ENCODE results near the gene AGBL5. TPM values are rescaled to one million over a fixed set of nuclear protein-coding genes. Genes with fewer than 3 reads are reported as not detected.

Gene AGBL5
- total and polyA plus RNA-seq, 2 donors (not counting 1 experiment from before 2014, with no cell fraction given) = 10.0 to 17.5 TPM

- Histone ChIP-seq H2AFZ (ENCODE audit: insufficient read depth, low read depth, low read length, poor library complexity, severe bottlenecking) (no peak overlapping the region), H3K4me3 (ENCODE audit: control extremely low read depth in 1 of 5, extremely low read depth in 1 of 5, insufficient read depth in 1 of 5, low read depth in 2 of 5, low read length in 4 of 5) (no peak overlapping the region), H3K9me3 (ENCODE audit: control extremely low read depth in 1 of 3, control insufficient read depth in 2 of 3, insufficient read depth in 1 of 3, low read length in 2 of 3) (no peaks in the 10 kb centered on the region), H3K27ac (ENCODE audit: low read length in 2 of 2) (no peak overlapping the region), H4K20me1 (ENCODE audit: control insufficient read depth, insufficient read depth, low read length, poor library complexity, severe bottlenecking) (no peaks in the 10 kb centered on the region), H3K4me1 (ENCODE audit: control insufficient read depth in 2 of 2, insufficient read depth in 2 of 2, low read length in 2 of 2) (no peaks in the 10 kb centered on the region), H3K4me2 (replicated peaks; ENCODE audit: low read depth, low read length, poor library complexity, severe bottlenecking) (no peak overlapping the region), H3K79me2 (ENCODE audit: control insufficient read depth, insufficient read depth, low read length) (peaks cover 7% of the 10 kb centered on the region), H3K9ac (ENCODE audit: low read length) (no peak overlapping the region), H3K27me3 (replicated peaks in 1 of 4; ENCODE audit: control extremely low read depth in 1 of 4, control insufficient read depth in 3 of 4, insufficient read depth in 4 of 4, low read length in 3 of 4) (no peaks in the 10 kb centered on the region), H3K36me3 (replicated peaks in 1 of 2; ENCODE audit: control extremely low read depth in 1 of 2, control insufficient read depth in 1 of 2, extremely low read depth in 1 of 2, insufficient read depth in 2 of 2, low read length in 1 of 2) (peaks cover 0 to 3% of the 10 kb centered on the region in 2 experiments)
- Mint-ChIP-seq H3K9me3 (ENCODE audit: insufficient read depth) (no peaks in the 10 kb centered on the region), H3K4me1 (no peaks in the 10 kb centered on the region), H3K27ac (no peak overlapping the region), H3K27me3 (no peaks in the 10 kb centered on the region), H3K4me3 (no peak overlapping the region)
- CTCF ChIA-PET = interaction anchor here (1.9 to 2.4 kb wide), 2 partner anchors 62 to 167 kb away, joined by 4 to 11 read pairs; no protein-coding TSS in a partner anchor
- WGBS (ENCODE audit: insufficient coverage) = 98% methylated on average over 17 of the region's 18 CpGs
- intact Hi-C loops (cut with micrococcal nuclease) = no loop called here
- TF ChIP-seq CTCF (IDR thresholded peaks at IDR 0.05) (no peak), EZH2 (IDR thresholded peaks at IDR 0.05; ENCODE audit: borderline replicate concordance, insufficient read depth, low read depth, low read length, poor library complexity, severe bottlenecking) (no peak)
- DNase-seq (no peak), ATAC-seq (ENCODE audit: low read depth) (no peak)
- POLR2A ChIA-PET = no interaction called here
Measured at GRCh38 chr2:27024188-27024587, 27.3 kb upstream of the AGBL5 start.

- DNase-seq = no peak
- H3K9me3 ChIP-seq (ENCODE audit: control extremely low read depth in 1 of 3, control insufficient read depth in 2 of 3, insufficient read depth in 1 of 3, low read length in 2 of 3) = no peaks in the 10 kb centered on the region
- no peak for ATAC-seq (ENCODE audit: low read depth)
- Mint-ChIP-seq H3K4me1 (no peaks in the 10 kb centered on the region), H3K9me3 (ENCODE audit: insufficient read depth) (no peaks in the 10 kb centered on the region), H3K27ac (no peak overlapping the region), H3K4me3 (no peak overlapping the region), H3K27me3 (no peaks in the 10 kb centered on the region)
- TF ChIP-seq CTCF (IDR thresholded peaks at IDR 0.05) (no peak), EZH2 (IDR thresholded peaks at IDR 0.05; ENCODE audit: borderline replicate concordance, insufficient read depth, low read depth, low read length, poor library complexity, severe bottlenecking) (no peak)
- ChIA-PET POLR2A (no interaction called here), CTCF (interaction anchor here (1.2 to 2.4 kb wide), 3 partner anchors 63 to 255 kb away, joined by 4 to 11 read pairs (median 5); no protein-coding TSS in a partner anchor)
- H2AFZ ChIP-seq (ENCODE audit: insufficient read depth, low read depth, low read length, poor library complexity, severe bottlenecking) = no peak overlapping the region
- H3K9ac ChIP-seq (ENCODE audit: low read length) = no peak overlapping the region
- H3K4me2 ChIP-seq (replicated peaks; ENCODE audit: low read depth, low read length, poor library complexity, severe bottlenecking) = no peak overlapping the region
- 97% methylated on average over 12 of the region's 12 CpGs for WGBS (ENCODE audit: insufficient coverage)
- no peak overlapping the region for H3K27ac ChIP-seq (ENCODE audit: low read length in 2 of 2)
- no peak overlapping the region for H3K4me3 ChIP-seq (ENCODE audit: control extremely low read depth in 1 of 5, extremely low read depth in 1 of 5, insufficient read depth in 1 of 5, low read depth in 2 of 5, low read length in 4 of 5)
- H4K20me1 ChIP-seq (ENCODE audit: control insufficient read depth, insufficient read depth, low read length, poor library complexity, severe bottlenecking) = no peaks in the 10 kb centered on the region
- no peaks in the 10 kb centered on the region for H3K4me1 ChIP-seq (ENCODE audit: control insufficient read depth in 2 of 2, insufficient read depth in 2 of 2, low read length in 2 of 2)
- intact Hi-C loops (cut with micrococcal nuclease) = no loop called here
- H3K27me3 ChIP-seq (replicated peaks in 1 of 4; ENCODE audit: control extremely low read depth in 1 of 4, control insufficient read depth in 3 of 4, insufficient read depth in 4 of 4, low read length in 3 of 4) = no peaks in the 10 kb centered on the region
- peaks cover 0 to 3% of the 10 kb centered on the region in 2 experiments for H3K36me3 ChIP-seq (replicated peaks in 1 of 2; ENCODE audit: control extremely low read depth in 1 of 2, control insufficient read depth in 1 of 2, extremely low read depth in 1 of 2, insufficient read depth in 2 of 2, low read length in 1 of 2)
- peaks cover 7% of the 10 kb centered on the region for H3K79me2 ChIP-seq (ENCODE audit: control insufficient read depth, insufficient read depth, low read length)
Measured at GRCh38 chr2:27024812-27025211, 26.7 kb upstream of the AGBL5 start.
